HG02588 (cell line): ENCODE data around the gene ARID1B.
"Not testable (repeated sequence)": the region's sequence is repeated elsewhere in the genome, so short reads cannot be mapped to it uniquely, and the experiment has no call there.

ENCODE experiments used
- ATAC-seq: cut with Tn5 transposase; IDR thresholded peaks from one replicate; pipeline ENCODE4 v1.9.1; 2021; ENCODE audit warnings: mild to moderate bottlenecking, moderate library complexity; ENCODE audit not compliant: unreplicated experiment

The ARID1B gene

DNA sequence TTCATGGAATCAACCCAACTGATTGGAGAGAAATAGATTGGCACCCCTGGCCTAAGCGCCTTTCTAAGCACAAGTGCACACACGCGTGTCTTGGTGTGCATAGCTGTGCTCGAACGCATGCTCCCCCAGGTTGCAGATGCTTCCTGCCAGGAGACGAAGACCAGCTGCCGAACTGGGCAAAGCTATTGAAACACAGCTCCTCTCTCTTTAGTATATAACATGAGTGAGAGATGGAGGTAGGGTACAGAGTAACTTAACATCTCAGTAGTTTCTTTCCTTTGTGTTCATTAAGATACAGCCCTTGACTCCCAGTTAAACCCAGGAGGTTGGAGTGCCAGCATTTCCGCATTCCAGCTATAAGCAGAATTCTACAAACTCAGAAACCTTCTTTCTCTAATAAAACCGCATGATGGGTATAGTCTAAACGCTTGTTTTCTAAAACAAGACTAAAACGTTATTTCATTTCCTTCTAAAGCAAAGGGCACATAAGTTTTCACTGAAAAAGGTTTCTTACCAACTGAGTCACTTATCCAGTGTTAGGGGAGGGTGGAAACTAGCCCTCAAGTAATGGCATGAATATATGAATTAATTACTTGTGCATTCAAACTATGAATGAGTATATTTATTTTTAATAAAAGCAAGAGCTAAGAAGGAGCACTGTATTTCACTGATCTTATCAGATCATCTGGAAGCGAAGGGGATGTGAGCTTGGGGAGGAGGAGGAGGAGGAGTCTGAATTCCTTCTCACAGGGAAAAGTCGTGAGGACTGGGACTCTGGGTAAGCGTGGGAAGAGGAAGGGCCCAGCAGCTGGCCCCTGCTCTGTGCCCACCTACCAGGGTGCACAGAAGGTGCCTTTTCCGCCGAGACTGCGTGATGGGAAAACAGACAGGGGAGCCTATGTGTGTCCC is 367.0 kb downstream of the ARID1B start:
- ATAC-seq = no peak

DNA sequence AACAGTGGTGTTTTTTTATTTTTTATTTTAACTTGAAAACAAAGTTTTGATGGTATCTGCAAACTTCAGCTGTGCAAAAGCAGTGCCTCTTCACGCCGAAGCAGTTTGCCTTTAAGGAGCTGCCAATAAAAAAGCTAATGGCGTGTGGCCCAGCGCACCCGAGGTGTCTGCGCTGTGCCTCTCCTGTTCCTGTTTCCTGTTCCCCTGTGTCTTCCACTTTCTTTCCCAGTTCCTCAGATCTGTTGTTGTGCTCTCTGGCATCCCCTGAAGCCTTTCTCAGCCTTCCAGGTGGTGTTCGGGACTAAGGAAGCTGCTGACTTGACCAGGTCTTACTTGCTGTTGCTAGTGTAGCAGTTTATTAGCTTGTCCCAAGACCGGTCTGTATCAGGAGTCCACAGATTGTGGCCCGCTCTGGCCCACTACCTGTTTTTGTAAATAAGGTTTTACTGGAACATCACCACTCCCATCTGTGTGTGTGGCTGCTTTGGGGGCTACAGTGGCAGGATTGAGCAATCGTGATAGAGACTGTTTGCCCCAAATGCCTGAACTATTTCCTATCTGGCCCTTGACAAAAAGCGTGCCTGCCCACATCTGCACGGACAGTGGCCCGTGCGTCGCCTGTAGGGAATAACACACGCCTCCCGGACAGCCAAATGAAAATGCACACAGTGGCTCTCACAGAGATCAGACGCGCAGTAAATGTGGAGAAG is 367.8 kb downstream of the ARID1B start:
- no peak for ATAC-seq

DNA sequence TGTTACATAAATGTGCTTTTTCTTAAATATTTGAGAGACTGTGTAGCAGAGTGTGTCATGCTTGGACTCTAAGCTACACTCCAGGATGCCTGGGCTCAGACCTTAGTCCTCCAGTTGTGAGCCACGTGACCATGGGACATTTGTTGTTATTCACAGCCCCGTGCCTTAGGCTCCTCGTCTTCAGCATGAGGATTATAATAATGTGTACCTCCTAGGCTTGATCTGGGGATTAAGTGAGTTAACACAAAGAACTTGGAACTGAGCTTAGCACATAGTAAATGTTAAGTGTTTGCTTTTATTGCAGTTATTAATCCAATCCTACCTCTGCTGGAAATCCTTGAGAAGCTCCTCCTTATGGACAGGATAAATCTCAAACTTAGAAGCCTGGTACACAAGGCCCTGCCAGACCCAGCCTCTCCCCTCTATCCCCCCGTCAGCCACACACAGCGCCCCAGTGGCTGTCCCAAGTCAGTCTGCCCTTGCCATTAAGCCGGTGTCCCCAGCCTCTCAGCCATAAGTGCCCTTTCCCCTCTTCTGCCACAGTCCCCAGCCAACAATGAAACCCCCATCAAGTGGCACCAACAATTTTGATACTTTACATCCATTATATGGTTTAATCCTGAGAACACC is 368.6 kb downstream of the ARID1B start:
- no peak for ATAC-seq

DNA sequence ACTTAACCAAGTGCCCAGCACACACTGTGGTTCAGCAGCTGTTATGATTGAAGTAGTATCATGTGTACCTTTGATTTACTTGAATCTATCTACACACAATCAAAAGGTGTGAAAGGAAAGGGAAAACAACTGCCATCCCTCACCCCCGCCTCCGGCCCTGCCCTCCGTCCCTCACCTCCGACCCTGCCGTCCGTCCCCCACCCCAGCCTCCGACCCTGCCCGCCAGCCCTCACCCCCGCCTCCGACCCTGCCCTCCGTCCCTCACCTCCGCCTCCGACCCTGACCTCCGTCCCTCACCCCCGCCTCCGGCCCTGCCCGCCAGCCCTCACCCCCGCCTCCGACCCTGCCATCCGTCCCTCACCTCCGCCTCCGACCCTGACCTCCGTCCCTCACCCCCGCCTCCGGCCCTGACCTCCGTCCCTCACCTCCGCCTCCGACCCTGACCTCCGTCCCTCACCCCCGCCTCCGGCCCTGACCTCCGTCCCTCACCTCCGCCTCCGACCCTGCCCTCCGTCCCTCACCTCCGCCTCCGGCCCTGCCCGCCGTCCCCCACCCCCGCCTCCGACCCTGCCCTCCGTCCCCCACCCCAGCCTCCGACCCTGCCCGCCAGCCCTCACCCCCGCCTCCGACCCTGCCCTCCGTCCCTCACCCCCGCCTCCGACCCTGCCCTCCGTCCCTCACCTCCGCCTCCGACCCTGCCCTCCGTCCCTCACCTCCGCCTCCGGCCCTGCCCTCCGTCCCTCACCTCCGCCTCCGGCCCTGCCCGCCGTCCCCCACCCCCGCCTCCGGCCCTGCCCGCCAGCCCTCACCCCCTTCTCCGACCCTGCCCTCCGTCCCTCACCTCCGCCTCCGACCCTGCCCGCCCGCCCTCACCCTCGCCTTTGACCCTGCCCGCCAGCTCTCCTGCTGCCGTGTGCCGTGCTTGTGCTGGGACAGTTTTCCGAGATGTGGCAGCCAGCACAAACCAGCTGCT is 370.2 kb downstream of the ARID1B start:
- not testable (repeated sequence) for ATAC-seq

DNA sequence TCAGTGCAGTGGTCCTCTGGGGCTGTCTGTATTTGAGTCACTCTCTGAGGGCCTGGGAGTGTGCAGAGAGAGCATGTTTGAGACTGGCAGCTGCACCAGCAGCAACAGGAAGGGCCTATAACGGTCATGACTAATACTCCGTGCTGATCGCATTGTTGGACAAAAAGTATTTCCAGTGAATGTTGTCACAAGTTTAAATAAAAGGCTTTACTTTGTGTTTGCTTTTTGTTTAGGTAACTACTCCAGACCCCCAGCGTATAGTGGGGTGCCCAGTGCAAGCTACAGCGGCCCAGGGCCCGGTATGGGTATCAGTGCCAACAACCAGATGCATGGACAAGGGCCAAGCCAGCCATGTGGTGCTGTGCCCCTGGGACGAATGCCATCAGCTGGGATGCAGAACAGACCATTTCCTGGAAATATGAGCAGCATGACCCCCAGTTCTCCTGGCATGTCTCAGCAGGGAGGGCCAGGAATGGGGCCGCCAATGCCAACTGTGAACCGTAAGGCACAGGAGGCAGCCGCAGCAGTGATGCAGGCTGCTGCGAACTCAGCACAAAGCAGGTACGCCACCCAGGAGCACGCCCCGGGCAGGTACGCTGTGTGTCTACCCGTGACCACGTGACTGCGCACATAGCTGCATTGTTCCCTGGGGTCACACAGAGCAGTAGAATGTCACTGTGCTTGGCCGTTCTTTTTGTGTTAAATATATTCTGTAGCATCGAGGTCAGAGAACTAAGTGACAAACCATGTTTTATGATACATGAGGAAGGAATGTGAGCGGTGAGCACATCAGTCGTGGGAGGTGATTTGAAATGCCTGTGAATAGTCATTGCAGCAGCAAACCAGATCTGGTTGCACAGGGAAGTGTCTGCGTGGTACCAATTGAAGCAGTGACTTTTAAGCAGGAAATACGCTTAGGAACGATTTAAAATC is 371.5 kb downstream of the ARID1B start:
- ATAC-seq = no peak

DNA sequence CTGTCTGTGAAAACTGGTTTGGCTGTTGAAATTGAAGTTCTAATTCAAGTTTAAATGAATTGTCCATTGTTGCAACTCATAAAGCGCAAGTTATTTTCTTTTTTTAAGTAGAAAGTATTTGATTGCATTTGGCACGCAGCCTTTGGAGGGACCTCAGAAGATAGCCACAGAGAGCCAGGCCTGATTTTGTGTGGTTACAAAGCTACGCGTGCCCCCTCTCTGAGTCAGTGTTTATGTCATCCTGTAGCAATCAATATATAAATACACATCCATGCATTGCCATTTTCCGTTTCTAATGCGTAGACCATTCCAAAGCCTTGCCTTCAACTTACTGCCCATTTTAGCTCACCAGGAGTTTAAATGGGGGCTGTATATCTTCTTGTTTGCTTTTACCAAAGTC is 372.9 kb downstream of the ARID1B start:
- no peak for ATAC-seq

DNA sequence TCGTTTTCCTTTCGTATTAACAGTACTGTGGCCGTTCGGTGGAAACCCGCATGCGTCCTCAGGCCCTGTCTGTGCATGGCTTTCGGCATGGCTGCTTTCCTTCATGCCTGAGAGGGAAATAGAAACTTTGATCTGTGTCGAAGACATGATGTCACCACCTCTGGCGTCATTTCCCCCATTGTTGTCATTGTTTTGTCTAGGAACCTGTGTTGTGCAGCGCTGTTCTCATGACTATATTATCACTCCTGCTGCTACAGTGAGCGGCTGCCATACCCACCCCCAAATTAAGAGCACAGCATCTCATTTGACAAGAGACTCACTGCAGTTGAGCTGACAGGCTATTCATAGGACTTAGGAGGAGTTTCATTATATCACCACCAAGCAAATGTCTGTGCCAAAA is 373.9 kb downstream of the ARID1B start:
- no peak for ATAC-seq

DNA sequence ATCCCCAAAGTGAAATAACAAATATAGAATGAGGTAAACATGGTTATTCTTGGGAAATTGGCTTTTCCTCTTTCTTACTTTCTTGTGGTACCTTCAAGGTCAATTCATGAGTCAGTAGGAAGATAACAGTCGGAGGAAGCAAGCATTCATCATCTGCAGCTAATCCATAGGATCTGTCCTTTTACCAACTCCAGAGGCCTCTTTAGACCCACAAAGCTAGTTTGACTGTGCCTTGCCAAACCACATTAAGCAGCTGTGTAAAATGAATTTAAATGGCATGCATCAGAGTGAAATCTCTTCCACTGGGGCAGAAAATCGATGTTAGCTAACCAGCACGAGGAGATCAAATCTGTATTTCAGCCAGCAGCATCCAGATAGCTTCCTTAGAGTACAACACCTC is 374.8 kb downstream of the ARID1B start:
- no peak for ATAC-seq

DNA sequence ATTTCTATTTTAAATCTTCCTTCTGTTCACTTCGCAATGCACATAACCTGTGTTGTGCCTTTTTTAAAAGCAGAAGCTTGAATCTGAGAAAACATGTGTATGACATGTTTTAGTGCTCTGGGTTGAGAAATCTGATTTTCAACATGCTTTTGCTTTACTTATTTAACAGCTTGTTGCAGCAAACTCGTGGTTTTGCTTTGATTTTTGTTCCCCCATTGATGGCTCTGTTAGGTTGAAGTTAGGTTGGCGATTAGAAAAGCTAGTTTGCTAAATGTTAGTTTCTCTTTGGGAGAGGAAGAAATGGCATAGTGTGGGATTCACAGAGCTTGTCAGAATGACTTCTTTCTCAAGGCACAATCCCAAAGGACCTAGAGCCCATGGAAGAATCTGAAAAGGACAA is 375.4 kb downstream of the ARID1B start:
- ATAC-seq = no peak

DNA sequence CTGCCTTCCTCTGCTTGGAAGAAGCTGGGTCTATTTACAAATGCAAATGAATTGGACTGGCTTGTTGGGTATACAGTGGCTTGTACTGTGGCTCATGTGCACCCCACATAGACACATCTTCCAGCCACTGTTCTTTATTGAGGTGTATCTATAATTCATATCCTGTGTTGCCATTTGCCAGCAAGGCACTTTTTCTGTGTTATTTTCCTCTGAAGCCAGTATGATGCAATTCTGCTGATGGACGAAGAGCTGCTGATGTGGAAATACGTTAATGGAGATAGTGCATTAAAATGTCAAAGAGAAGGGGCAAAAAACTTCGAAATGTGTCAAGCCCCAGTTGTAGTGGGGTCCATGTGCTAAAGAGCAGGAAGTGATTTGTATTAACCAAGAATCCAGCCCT is 378.6 kb downstream of the ARID1B start:
- ATAC-seq = no peak

DNA sequence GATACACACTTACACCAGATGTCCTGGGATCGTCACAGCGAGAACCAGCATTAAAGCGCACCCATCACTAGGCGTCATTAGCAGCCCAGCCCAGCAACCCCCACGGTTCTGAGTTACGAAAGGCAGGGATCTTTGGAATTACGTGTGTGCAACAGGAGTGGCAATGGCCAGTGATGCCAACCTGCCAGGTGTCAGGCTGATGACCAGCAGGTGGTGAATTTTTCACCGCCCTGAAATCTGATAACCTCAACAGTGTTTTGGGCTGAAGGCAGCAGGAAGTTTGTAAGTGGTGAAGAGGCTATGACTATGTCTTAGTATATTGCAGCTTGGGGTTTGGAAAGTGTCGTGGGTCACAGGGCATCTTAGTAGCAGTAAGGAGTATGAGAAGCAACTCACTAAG is 380.1 kb downstream of the ARID1B start:
- ATAC-seq = no peak

DNA sequence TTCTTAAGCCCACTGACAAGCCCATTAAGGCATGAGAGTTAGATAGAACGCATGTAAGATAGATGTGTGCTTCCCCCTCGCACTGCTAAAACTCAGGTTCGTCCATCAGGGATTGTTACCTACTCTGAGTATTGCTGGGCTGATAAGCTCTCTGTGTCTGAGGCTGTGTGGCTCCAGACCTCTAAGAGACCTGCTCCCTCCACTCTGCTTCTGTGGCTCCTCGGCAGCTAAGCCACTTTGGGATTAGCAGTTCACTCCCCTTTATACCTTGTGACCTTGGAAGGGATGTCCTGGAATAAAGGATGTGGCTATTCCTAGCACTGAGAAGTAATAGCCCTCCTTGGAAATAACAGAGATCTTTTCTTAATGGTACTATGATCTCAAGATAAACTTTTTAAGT is 381.3 kb downstream of the ARID1B start:
- no peak for ATAC-seq

DNA sequence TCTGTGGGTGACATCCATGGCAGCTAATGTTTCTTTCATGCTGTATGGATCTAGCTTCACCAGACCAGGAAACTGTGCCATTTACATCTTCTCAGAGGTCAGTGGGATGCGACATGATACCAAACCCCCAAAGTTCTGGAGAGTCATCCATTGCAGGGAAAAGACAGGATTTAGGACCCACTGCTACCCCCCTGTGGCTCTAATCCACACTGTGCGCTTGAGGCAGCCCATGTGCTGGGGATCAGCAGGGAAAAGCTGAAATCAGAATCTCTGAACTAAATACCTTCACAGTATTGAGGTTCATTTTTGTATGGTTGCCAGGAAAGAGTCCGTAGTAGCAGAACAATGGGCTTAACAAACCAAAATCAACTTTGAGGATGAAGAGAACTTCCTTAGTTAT is 381.7 kb downstream of the ARID1B start:
- ATAC-seq = no peak

DNA sequence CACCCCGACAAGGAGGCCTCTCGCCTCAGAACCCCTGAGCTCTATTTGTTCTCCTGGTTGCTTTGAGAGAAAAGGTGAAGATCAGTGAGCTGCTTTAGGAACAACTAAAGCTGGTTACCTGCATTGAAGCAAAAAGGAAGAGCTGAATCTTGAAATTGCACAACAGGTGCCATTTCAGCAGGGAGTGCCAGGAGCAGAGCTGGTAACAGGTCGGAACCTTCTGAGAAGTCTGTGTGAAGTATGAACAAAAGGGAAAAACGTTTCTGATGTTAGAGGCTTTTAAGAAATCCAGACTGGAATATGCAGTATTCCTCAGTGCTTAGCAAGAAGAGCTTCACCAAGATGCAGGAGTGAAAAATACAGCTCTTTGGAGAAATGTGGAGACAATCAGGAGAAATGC is 382.2 kb downstream of the ARID1B start:
- ATAC-seq = no peak

DNA sequence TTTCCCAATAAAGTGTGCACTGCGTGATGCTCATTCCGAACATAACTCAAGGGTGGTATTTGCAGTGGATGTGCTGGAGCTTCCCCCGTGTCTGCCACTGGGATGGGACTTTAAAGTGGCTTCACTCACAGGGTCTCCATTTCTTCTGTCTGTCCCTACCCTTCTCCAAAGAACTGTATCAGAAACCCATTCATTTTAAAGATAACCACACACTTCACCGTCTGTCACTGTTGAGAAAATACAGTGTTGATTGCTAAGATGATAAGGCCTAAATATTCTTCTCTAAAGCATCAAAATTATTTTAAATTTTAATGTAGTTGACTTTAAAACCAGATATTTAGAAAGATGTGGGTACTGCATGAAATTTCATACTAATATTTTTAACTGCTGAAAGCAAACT is 384.7 kb downstream of the ARID1B start:
- no peak for ATAC-seq

DNA sequence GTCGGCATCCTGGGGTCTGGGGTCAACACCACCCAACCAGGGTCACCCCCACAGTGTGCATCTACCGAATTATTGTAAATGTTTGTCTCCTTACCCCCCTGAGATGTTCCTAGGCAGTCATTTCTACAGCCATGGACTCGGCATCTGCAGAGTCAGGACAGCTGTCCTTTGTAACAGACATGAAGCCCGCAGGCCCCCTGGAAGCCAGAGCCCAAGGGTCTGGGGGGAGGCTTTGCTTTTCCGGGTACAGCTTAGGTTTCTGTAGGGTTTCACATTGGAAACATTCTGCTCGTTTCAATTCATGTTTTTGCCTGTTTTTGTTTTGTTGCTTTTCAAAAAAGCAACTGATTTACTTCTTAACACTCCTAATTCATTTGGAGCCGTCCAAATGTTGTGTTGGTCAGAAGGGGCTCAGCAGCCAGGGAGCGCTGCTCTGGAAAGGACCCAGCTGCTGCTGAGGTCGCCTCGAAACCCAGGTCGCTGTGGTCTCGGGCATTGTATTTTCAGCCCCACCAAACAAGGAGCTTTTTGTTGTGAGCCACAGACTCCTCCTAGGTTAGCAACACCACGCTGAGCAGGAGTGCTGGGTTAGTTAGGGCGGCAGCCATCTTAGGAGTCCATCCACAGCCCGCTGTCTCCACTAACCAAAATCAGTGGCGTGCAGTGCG is 385.7 kb downstream of the ARID1B start:
- ATAC-seq = no peak

DNA sequence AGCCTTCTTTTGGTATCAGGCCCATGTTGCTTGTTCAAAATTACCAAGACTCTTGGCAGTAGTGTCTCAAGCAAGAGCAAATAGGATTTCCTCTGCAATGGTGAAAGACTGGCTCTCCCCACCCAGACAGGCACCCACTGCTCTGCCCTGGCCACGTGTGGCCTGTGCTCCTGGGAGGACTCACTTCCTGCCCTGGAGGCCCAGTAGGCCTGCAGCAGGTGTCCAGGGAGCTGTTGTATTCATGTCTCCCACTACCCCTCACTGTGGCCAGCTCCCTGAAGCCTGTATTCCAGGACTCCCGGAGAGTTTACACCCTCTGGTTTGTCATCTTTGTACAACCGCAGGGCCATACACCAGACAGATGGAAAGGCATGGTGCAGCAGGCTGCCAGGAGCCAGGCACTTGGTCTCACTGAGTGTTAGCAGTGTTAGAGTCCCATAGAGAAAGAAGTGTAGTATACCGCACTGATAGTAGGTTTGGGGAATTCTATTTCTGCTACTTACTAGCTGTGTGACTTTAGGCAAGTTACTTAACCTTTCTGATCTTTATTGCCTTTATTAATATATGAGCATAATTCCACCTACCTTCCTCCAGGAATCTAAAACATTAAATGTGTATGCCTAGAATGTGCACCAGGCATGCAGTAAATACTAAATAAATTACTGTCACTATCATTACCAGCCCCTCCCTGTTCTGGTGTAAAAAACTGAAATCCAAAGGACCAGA is 386.4 kb downstream of the ARID1B start:
- no peak for ATAC-seq

DNA sequence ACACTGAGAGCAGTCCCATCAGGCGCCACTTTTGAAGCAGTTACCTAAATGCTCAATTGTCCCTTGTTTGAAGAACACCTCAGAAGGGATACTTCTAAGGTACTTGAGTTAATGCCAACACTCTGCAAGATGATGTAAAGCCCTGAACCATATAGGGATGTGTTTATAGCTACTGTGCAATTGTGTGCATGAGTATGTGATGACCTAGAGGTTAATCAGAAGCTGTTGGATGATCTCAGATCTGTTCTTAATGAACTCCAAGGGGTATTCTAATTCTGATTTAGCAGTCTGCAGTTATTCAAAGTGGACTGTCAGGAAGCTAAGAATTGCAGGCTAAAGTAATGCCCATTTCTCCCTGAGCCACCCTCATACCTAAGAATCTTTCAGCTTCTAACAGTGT is 387.8 kb downstream of the ARID1B start:
- no peak for ATAC-seq
